ENCODE measurements around the gene TBL1X. TPM values are rescaled to one million over a fixed set of nuclear protein-coding genes. Genes with fewer than 3 reads are reported as not detected.

Gene TBL1X
- total and polyA plus RNA-seq, 2 of the 13 experiments (the other 11 are each of a cell fraction or from before 2014, with no cell fraction given): 17.6 to 19.9 TPM

DNA sequence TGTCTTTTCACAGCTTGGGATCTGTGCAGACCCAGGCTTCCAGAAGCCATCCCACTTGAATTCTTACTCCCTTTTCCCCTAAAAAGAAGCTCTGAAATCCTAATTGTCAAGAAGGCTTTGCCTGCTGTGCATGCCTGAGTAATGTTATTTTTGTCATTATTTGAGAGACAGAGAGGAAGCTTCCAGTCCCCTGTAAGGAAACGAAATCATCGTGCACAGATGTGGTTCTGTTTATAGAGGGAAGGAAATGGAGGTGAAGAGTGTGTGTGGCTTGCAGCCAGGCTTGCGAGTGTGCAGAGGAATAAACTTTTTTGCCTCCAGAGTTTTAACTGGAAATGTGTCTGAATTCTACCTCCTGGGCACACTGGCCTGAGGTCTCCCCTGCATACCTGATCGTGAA, 70.2 kb downstream of the TBL1X start:
- no peaks in the 10 kb centered on the region for H3K27me3 ChIP-seq (ENCODE audit: control insufficient read depth in 1 of 2, insufficient read depth in 2 of 2, low read length in 2 of 2)
- POLR2A ChIA-PET: no interaction called here
- peaks cover 78% of the 10 kb centered on the region for H3K4me1 ChIP-seq (ENCODE audit: insufficient read depth, low read length)
- H3K9ac ChIP-seq (ENCODE audit: insufficient read depth, low read depth, low read length): no peak overlapping the region
- CTCF ChIA-PET (ENCODE audit: low intra/inter-chr PET ratio, low total read pairs): no interaction called here
- H4K20me1 ChIP-seq (ENCODE audit: insufficient read depth, low read length): peaks cover 15% of the 10 kb centered on the region; the same call in 1 of the 2 replicates
- ATAC-seq (no peak), FAIRE-seq (no peak), DNase-seq (ENCODE audit: low spot score) (no peak)
- intact Hi-C loops (cut with micrococcal nuclease; ENCODE audit: unreplicated experiment) (no loop called here), in situ Hi-C loops (cut with HindIII; ENCODE audit: extremely low pct_ligation_motif_present, low pct_unique_long_range_greater_than_20kb) (no loop called here)
- no peak overlapping the region for H3K4me2 ChIP-seq (ENCODE audit: low read depth, low read length)
- WGBS (ENCODE audit: low lambda C conversion rate): 93% methylated on average over 3 of the region's 4 CpGs
- TF ChIP-seq LCORL (IDR thresholded peaks at IDR 0.05) (no peak), LCORL (CRISPR knock-in tag; IDR thresholded peaks at IDR 0.05) (no peak), RORA (CRISPR knock-in tag; IDR thresholded peaks at IDR 0.05) (no peak), MED8 (CRISPR knock-in tag; IDR thresholded peaks at IDR 0.05; ENCODE audit: insufficient replicate concordance) (no peak), KDM5A (IDR thresholded peaks at IDR 0.05; ENCODE audit: borderline replicate concordance, low read length) (no peak), HNRNPLL (IDR thresholded peaks at IDR 0.05; ENCODE audit: low read depth, low read length, poor library complexity, severe bottlenecking) (no peak), ZNF205 (CRISPR knock-in tag; IDR thresholded peaks at IDR 0.05) (no peak), ZNF567 (CRISPR knock-in tag; IDR thresholded peaks at IDR 0.05; ENCODE audit: borderline replicate concordance) (no peak), ATF7 (IDR thresholded peaks at IDR 0.05) (no peak), ATF7 (CRISPR knock-in tag; IDR thresholded peaks at IDR 0.05) (no peak)
- TF ChIP-seq, protein P1, sequence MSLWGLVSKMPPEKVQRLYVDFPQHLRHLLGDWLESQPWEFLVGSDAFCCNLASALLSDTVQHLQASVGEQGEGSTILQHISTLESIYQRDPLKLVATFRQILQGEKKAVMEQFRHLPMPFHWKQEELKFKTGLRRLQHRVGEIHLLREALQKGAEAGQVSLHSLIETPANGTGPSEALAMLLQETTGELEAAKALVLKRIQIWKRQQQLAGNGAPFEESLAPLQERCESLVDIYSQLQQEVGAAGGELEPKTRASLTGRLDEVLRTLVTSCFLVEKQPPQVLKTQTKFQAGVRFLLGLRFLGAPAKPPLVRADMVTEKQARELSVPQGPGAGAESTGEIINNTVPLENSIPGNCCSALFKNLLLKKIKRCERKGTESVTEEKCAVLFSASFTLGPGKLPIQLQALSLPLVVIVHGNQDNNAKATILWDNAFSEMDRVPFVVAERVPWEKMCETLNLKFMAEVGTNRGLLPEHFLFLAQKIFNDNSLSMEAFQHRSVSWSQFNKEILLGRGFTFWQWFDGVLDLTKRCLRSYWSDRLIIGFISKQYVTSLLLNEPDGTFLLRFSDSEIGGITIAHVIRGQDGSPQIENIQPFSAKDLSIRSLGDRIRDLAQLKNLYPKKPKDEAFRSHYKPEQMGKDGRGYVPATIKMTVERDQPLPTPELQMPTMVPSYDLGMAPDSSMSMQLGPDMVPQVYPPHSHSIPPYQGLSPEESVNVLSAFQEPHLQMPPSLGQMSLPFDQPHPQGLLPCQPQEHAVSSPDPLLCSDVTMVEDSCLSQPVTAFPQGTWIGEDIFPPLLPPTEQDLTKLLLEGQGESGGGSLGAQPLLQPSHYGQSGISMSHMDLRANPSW (CRISPR knock-in tag; IDR thresholded peaks at IDR 0.05; ENCODE audit: borderline replicate concordance): no peak
- TF ChIP-seq, protein P2, sequence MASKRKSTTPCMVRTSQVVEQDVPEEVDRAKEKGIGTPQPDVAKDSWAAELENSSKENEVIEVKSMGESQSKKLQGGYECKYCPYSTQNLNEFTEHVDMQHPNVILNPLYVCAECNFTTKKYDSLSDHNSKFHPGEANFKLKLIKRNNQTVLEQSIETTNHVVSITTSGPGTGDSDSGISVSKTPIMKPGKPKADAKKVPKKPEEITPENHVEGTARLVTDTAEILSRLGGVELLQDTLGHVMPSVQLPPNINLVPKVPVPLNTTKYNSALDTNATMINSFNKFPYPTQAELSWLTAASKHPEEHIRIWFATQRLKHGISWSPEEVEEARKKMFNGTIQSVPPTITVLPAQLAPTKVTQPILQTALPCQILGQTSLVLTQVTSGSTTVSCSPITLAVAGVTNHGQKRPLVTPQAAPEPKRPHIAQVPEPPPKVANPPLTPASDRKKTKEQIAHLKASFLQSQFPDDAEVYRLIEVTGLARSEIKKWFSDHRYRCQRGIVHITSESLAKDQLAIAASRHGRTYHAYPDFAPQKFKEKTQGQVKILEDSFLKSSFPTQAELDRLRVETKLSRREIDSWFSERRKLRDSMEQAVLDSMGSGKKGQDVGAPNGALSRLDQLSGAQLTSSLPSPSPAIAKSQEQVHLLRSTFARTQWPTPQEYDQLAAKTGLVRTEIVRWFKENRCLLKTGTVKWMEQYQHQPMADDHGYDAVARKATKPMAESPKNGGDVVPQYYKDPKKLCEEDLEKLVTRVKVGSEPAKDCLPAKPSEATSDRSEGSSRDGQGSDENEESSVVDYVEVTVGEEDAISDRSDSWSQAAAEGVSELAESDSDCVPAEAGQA (IDR thresholded peaks at IDR 0.05; ENCODE audit: low read depth): no peak
- TF ChIP-seq, protein P2 (CRISPR knock-in tag; IDR thresholded peaks at IDR 0.05; ENCODE audit: borderline replicate concordance): no peak
- peaks cover 56% of the 10 kb centered on the region for H3K79me2 ChIP-seq (ENCODE audit: insufficient read depth, low read length)
- H3K4me3 ChIP-seq (replicated peaks in 1 of 3; ENCODE audit: insufficient read depth in 1 of 3, low read depth in 2 of 3, low read length in 3 of 3): no peak overlapping the region
- peaks cover 1 to 2% of the 10 kb centered on the region in 2 experiments; a peak in 1 of 5 replicates for H3K36me3 ChIP-seq (replicated peaks in 1 of 2; ENCODE audit: control insufficient read depth in 1 of 2, insufficient read depth in 2 of 2, low read length in 2 of 2)
- no peak overlapping the region for H3K27ac ChIP-seq (ENCODE audit: extremely low read length, insufficient read depth, low read length)
- H2AFZ ChIP-seq (ENCODE audit: low read length): no peak overlapping the region
- no TSS peak for BruUV-seq (replicated peaks)
- H3K9me3 ChIP-seq (ENCODE audit: low read length): no peaks in the 10 kb centered on the region
